ENCODE data around the gene C22orf15. TPM values are rescaled to one million over a fixed set of nuclear protein-coding genes. Genes with fewer than 3 reads are reported as not detected.

The C22orf15 gene
- polyA plus RNA-seq, 2 of the 4 experiments (the other 2 are of a cell fraction), result not detected

GRCh38 chr22:23716811-23717801 is 45.7 kb upstream of the C22orf15 start (continued):
- peak; percentile 86 for TF ChIP-seq MAX (IDR thresholded peaks at IDR 0.05)
- peak; percentile 85 for TF ChIP-seq USF2 (IDR thresholded peaks at IDR 0.05)
- no peak for TF ChIP-seq HMGXB4 (CRISPR knock-in tag; IDR thresholded peaks at IDR 0.05; ENCODE audit: borderline replicate concordance)
- TF ChIP-seq HOXB5 (CRISPR knock-in tag; IDR thresholded peaks at IDR 0.05), result no peak
- TF ChIP-seq POLR2A (IDR thresholded peaks at IDR 0.05; ENCODE audit: low read length), result peak; percentile 89
- no peak for TF ChIP-seq MAFK (IDR thresholded peaks at IDR 0.05; ENCODE audit: partially characterized antibody)
- no peak for TF ChIP-seq TFCP2L1 (CRISPR knock-in tag; IDR thresholded peaks at IDR 0.05)

GRCh38 chr22:23718371-23719165 is 44.2 kb upstream of the C22orf15 start:
- DNase-seq (ENCODE audit: low read depth in 1 of 2, low spot score in 1 of 2) (peak in 1 of 2 experiments; percentile 16), ATAC-seq (no peak), FAIRE-seq (no peak)
- no peaks in the 10 kb centered on the region; the same call in 2 of the 3 replicates for H3K4me1 ChIP-seq
- WGBS (ENCODE audit: missing lambda C conversion rate), result 81% methylated on average over 17 of the region's 17 CpGs
- ChIA-PET POLR2A (no interaction called here), CTCF (interaction anchor here (0.6 kb wide), 1 partner anchor 869 kb away, joined by 3 read pairs; no protein-coding TSS in a partner anchor)
- no peak overlapping the region for H3K27ac ChIP-seq
- H3K4me2 ChIP-seq, result no peak overlapping the region
- no peak overlapping the region for H3K4me3 ChIP-seq
- TF ChIP-seq ZNF302 (CRISPR knock-in tag; IDR thresholded peaks at IDR 0.05) (no peak), FOSB (CRISPR knock-in tag; IDR thresholded peaks at IDR 0.05) (no peak), HEYL (CRISPR knock-in tag; IDR thresholded peaks at IDR 0.05) (no peak), MAFK (IDR thresholded peaks at IDR 0.05; ENCODE audit: partially characterized antibody) (no peak), EHMT2 (IDR thresholded peaks at IDR 0.05; ENCODE audit: low read depth) (no peak), NR3C1 (IDR thresholded peaks at IDR 0.05) (no peak), RCOR1 (IDR thresholded peaks at IDR 0.05; ENCODE audit: low read depth, low read length) (no peak), NFE2L2 (conservative IDR thresholded peaks at IDR 0.05; ENCODE audit: low read length) (no peak), MYC (IDR thresholded peaks at IDR 0.05; ENCODE audit: borderline replicate concordance, low read length) (no peak), HOXA7 (CRISPR knock-in tag; IDR thresholded peaks at IDR 0.05) (no peak), NPAS2 (CRISPR knock-in tag; IDR thresholded peaks at IDR 0.05; ENCODE audit: borderline replicate concordance) (no peak), POLR2AphosphoS2 (conservative IDR thresholded peaks at IDR 0.05; ENCODE audit: low read length) (no peak), RAD21 (conservative IDR thresholded peaks at IDR 0.05 in 1 of 2, IDR thresholded peaks at IDR 0.05 in 1 of 2) (no peak), CBX2 (IDR thresholded peaks at IDR 0.05; ENCODE audit: borderline replicate concordance, low read depth) (no peak), EHF (CRISPR knock-in tag; IDR thresholded peaks at IDR 0.05) (no peak), MAX (IDR thresholded peaks at IDR 0.05) (no peak)
- TF ChIP-seq, protein P1, sequence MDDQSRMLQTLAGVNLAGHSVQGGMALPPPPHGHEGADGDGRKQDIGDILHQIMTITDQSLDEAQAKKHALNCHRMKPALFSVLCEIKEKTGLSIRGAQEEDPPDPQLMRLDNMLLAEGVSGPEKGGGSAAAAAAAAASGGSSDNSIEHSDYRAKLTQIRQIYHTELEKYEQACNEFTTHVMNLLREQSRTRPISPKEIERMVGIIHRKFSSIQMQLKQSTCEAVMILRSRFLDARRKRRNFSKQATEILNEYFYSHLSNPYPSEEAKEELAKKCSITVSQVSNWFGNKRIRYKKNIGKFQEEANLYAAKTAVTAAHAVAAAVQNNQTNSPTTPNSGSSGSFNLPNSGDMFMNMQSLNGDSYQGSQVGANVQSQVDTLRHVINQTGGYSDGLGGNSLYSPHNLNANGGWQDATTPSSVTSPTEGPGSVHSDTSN (IDR thresholded peaks at IDR 0.05), result no peak
- TF ChIP-seq, protein P2, sequence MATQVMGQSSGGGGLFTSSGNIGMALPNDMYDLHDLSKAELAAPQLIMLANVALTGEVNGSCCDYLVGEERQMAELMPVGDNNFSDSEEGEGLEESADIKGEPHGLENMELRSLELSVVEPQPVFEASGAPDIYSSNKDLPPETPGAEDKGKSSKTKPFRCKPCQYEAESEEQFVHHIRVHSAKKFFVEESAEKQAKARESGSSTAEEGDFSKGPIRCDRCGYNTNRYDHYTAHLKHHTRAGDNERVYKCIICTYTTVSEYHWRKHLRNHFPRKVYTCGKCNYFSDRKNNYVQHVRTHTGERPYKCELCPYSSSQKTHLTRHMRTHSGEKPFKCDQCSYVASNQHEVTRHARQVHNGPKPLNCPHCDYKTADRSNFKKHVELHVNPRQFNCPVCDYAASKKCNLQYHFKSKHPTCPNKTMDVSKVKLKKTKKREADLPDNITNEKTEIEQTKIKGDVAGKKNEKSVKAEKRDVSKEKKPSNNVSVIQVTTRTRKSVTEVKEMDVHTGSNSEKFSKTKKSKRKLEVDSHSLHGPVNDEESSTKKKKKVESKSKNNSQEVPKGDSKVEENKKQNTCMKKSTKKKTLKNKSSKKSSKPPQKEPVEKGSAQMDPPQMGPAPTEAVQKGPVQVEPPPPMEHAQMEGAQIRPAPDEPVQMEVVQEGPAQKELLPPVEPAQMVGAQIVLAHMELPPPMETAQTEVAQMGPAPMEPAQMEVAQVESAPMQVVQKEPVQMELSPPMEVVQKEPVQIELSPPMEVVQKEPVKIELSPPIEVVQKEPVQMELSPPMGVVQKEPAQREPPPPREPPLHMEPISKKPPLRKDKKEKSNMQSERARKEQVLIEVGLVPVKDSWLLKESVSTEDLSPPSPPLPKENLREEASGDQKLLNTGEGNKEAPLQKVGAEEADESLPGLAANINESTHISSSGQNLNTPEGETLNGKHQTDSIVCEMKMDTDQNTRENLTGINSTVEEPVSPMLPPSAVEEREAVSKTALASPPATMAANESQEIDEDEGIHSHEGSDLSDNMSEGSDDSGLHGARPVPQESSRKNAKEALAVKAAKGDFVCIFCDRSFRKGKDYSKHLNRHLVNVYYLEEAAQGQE (IDR thresholded peaks at IDR 0.05), result no peak
- no peaks in the 10 kb centered on the region for H3K9me3 ChIP-seq

All from A549 (cell line).